Measurements from ENCODE around the gene LRP1B. TPM values are rescaled to one million over a fixed set of nuclear protein-coding genes. Genes with fewer than 3 reads are reported as not detected.

The LRP1B gene
- total RNA-seq, 1 donor from 2014 or later: 0.38 TPM

- H3K36me3 ChIP-seq (ENCODE audit: control insufficient read depth, insufficient read depth, low read length): no peaks in the 10 kb centered on the region
- no peak overlapping the region for H3K4me3 ChIP-seq (ENCODE audit: low read depth, low read length)
- no peak for DNase-seq (ENCODE audit: low read depth)
- no peak for TF ChIP-seq CTCF (IDR thresholded peaks at IDR 0.05; ENCODE audit: insufficient read depth, low read length, poor library complexity, severe bottlenecking)
- H3K27me3 ChIP-seq (ENCODE audit: control insufficient read depth, insufficient read depth, low read length): no peaks in the 10 kb centered on the region
Observed at GRCh38 chr2:141075753-141076152, 1055.1 kb downstream of the LRP1B start.

GRCh38 chr2:141068053-141068682, 1062.6 kb downstream of the LRP1B start:
- H3K36me3 ChIP-seq (ENCODE audit: control insufficient read depth, insufficient read depth, low read length): no peaks in the 10 kb centered on the region
- TF ChIP-seq CTCF (IDR thresholded peaks at IDR 0.05; ENCODE audit: insufficient read depth, low read length, poor library complexity, severe bottlenecking): no peak
- DNase-seq (ENCODE audit: low read depth): no peak
- H3K4me3 ChIP-seq (ENCODE audit: low read depth, low read length): no peak overlapping the region
- H3K27me3 ChIP-seq (ENCODE audit: control insufficient read depth, insufficient read depth, low read length): no peaks in the 10 kb centered on the region

- Histone ChIP-seq H3K27me3 (ENCODE audit: control insufficient read depth, insufficient read depth, low read length) (no peaks in the 10 kb centered on the region), H3K36me3 (ENCODE audit: control insufficient read depth, insufficient read depth, low read length) (no peaks in the 10 kb centered on the region), H3K4me3 (ENCODE audit: low read depth, low read length) (no peak overlapping the region)
- no peak for TF ChIP-seq CTCF (IDR thresholded peaks at IDR 0.05; ENCODE audit: insufficient read depth, low read length, poor library complexity, severe bottlenecking)
- DNase-seq (ENCODE audit: low read depth): no peak
Observed at GRCh38 chr2:141065042-141065441, 1065.8 kb downstream of the LRP1B start.

- no peak for TF ChIP-seq CTCF (IDR thresholded peaks at IDR 0.05; ENCODE audit: insufficient read depth, low read length, poor library complexity, severe bottlenecking)
- DNase-seq (ENCODE audit: low read depth): no peak
- no peaks in the 10 kb centered on the region for H3K36me3 ChIP-seq (ENCODE audit: control insufficient read depth, insufficient read depth, low read length)
- H3K4me3 ChIP-seq (ENCODE audit: low read depth, low read length): no peak overlapping the region
- no peaks in the 10 kb centered on the region for H3K27me3 ChIP-seq (ENCODE audit: control insufficient read depth, insufficient read depth, low read length)
Observed at GRCh38 chr2:141063406-141063805, 1067.4 kb downstream of the LRP1B start.

GRCh38 chr2:141062443-141062842, 1068.4 kb downstream of the LRP1B start:
- no peak overlapping the region for H3K4me3 ChIP-seq (ENCODE audit: low read depth, low read length)
- TF ChIP-seq CTCF (IDR thresholded peaks at IDR 0.05; ENCODE audit: insufficient read depth, low read length, poor library complexity, severe bottlenecking): no peak
- H3K27me3 ChIP-seq (ENCODE audit: control insufficient read depth, insufficient read depth, low read length): no peaks in the 10 kb centered on the region
- DNase-seq (ENCODE audit: low read depth): no peak
- no peaks in the 10 kb centered on the region for H3K36me3 ChIP-seq (ENCODE audit: control insufficient read depth, insufficient read depth, low read length)

GRCh38 chr2:141062031-141062430, 1068.8 kb downstream of the LRP1B start:
- no peak for TF ChIP-seq CTCF (IDR thresholded peaks at IDR 0.05; ENCODE audit: insufficient read depth, low read length, poor library complexity, severe bottlenecking)
- Histone ChIP-seq H3K4me3 (ENCODE audit: low read depth, low read length) (no peak overlapping the region), H3K27me3 (ENCODE audit: control insufficient read depth, insufficient read depth, low read length) (no peaks in the 10 kb centered on the region), H3K36me3 (ENCODE audit: control insufficient read depth, insufficient read depth, low read length) (no peaks in the 10 kb centered on the region)
- DNase-seq (ENCODE audit: low read depth): no peak

Data from kidney epithelial cell (primary cell).